CD4-positive, alpha-beta memory T cell (primary cell): ENCODE results near the gene TMC2. TPM values are rescaled to one million over a fixed set of nuclear protein-coding genes. Genes with fewer than 3 reads are reported as not detected.

Experiments used
- CTCF ChIA-PET: fragments of 350-600 bp; sonication (Branson Sonifier 250); formaldehyde crosslinking; loops from one replicate; lab custom pipeline; 2021; ENCODE audit warnings: inconsistent platforms; ENCODE audit not compliant: partially characterized antibody; lab: Charles Lee
- POLR2A ChIA-PET: fragments of 350-600 bp; sonication (Branson Sonifier 250); formaldehyde crosslinking; loops from one replicate; lab custom pipeline; 2021; ENCODE audit not compliant: partially characterized antibody; lab: Charles Lee
- DNase-seq, 5 donors: peaks; one replicate each; pipeline versions ENCODE4 v3.0.0 to v3.0.0-alpha.2; 2020 to 2022; ENCODE audit warnings: mixed read lengths in 1 of 5
- H3K27ac ChIP-seq: one replicate; pipeline ENCODE4 v1.7.0; 2013; ENCODE audit warnings: low read depth, low read length
- H3K27me3 ChIP-seq: 2 replicates; pipeline ENCODE4 v1.7.0; 2013; ENCODE audit warnings: mild to moderate bottlenecking, low read length, moderate library complexity; ENCODE audit not compliant: insufficient read depth
- H3K36me3 ChIP-seq: 2 replicates; pipeline ENCODE4 v1.7.0; 2013; ENCODE audit warnings: mild to moderate bottlenecking, low read length, moderate library complexity; ENCODE audit not compliant: insufficient read depth
- H3K4me1 ChIP-seq: 2 replicates; pipeline ENCODE4 v1.7.0; 2013; ENCODE audit warnings: mild to moderate bottlenecking, low read length, moderate library complexity; ENCODE audit not compliant: insufficient read depth
- H3K4me3 ChIP-seq, 2 donors: one replicate each; pipeline ENCODE4 v1.7.0; 2013; ENCODE audit warnings: low read length in 2 of 2, mild to moderate bottlenecking in 1 of 2
- H3K9me3 ChIP-seq, 2 donors: one replicate each; pipeline ENCODE4 v1.7.0; 2013; ENCODE audit warnings: low read length in 2 of 2, control low read depth in 1 of 2; ENCODE audit not compliant: control insufficient read depth in 1 of 2
- H3K27ac Mint-ChIP-seq, 7 donors: one replicate each; pipeline ENCODE4 v1.8.0; 2020 to 2021; ENCODE audit warnings: mixed read lengths in 7 of 7, mild to moderate bottlenecking in 6 of 7, inconsistent platforms in 3 of 7, moderate library complexity in 3 of 7
- H3K27me3 Mint-ChIP-seq, 2 donors: one replicate each; pipeline ENCODE4 v1.8.0; 2020 to 2021; ENCODE audit warnings: mixed read lengths in 2 of 2
- H3K36me3 Mint-ChIP-seq, 2 donors: one replicate each; pipeline ENCODE4 v1.8.0; 2020 to 2021; ENCODE audit warnings: mixed read lengths in 2 of 2, inconsistent platforms in 1 of 2, mild to moderate bottlenecking in 1 of 2
- H3K4me1 Mint-ChIP-seq, 4 donors: one replicate each; pipeline ENCODE4 v1.8.0; 2020 to 2021; ENCODE audit warnings: mixed read lengths in 4 of 4, mild to moderate bottlenecking in 1 of 4
- H3K4me3 Mint-ChIP-seq, 8 donors: one replicate each; pipeline ENCODE4 v1.8.0; 2020 to 2021; ENCODE audit warnings: mixed read lengths in 8 of 8, mild to moderate bottlenecking in 7 of 8, moderate library complexity in 6 of 8, inconsistent platforms in 3 of 8
- H3K9me3 Mint-ChIP-seq, 8 donors: one replicate each; pipeline ENCODE4 v1.8.0; 2020 to 2021; ENCODE audit warnings: mixed read lengths in 8 of 8, mild to moderate bottlenecking in 5 of 8, inconsistent platforms in 3 of 8, moderate library complexity in 1 of 8
- intact Hi-C: fragments of 100-400 bp; cut with micrococcal nuclease; formaldehyde crosslinking; loops from one replicate; pipeline ENCODE4 v1.15.1; 2023
- polyA plus RNA-seq, 2 donors: library from polyadenylated mRNA; unstranded; fragments of 300-500 nt; fragmentation: Illumina TruSeq; gene quantifications; one replicate each; pipeline ENCODE4 v1.2.3, GENCODE V29; 2021
- total RNA-seq, 2 experiments: library from RNA; stranded (reverse); gene quantifications; one replicate each; pipeline ENCODE4 v1.2.3, GENCODE V29; 2021

The TMC2 gene
- total and polyA plus RNA-seq, 4 experiments from 2014 or later, result not detected

DNA sequence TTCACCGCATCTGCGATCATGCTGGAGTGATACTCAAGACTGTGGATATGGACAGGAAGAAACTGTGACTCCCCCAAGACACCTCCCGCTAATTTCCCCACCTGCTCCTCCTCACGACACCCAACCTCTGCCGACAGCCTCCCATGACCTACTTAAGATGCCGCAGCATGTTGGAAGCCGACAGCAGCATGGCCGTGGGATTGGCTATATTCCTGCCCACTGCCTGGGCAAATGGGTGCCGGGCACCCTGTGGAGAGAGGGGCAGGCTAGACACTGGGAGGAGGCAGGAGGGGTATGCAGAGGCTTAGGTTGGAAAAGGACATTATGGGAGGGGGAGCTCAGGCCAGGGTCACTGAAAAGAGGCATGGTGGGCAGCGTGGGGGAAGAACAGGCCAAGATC is 123.2 kb downstream of the TMC2 start:
- Histone ChIP-seq H3K4me3 (no peak overlapping the region), H3K4me1 (peaks cover 13% of the 10 kb centered on the region), H3K9me3 (no peaks in the 10 kb centered on the region), H3K27ac (no peak overlapping the region), H3K27me3 (no peaks in the 10 kb centered on the region), H3K36me3 (peaks cover 64% of the 10 kb centered on the region)
- ChIA-PET POLR2A (no interaction called here), CTCF (no interaction called here)
- H3K27me3 Mint-ChIP-seq, result no peaks in the 10 kb centered on the region
- H3K36me3 Mint-ChIP-seq, result peaks cover 80 to 84% of the 10 kb centered on the region in 2 donors
- peak overlapping the region in 4 of 7 donors; percentile 50 to 72 (median 66) for H3K27ac Mint-ChIP-seq
- H3K4me1 Mint-ChIP-seq, result peaks cover 22 to 62% (median 35%) of the 10 kb centered on the region in 4 donors
- intact Hi-C loops, result no loop called here
- peak overlapping the region in 1 of 8 donors; percentile 10 for H3K4me3 Mint-ChIP-seq
- peaks cover 0 to 4% (median 0%) of the 10 kb centered on the region in 8 donors for H3K9me3 Mint-ChIP-seq
- no peak for DNase-seq

DNA sequence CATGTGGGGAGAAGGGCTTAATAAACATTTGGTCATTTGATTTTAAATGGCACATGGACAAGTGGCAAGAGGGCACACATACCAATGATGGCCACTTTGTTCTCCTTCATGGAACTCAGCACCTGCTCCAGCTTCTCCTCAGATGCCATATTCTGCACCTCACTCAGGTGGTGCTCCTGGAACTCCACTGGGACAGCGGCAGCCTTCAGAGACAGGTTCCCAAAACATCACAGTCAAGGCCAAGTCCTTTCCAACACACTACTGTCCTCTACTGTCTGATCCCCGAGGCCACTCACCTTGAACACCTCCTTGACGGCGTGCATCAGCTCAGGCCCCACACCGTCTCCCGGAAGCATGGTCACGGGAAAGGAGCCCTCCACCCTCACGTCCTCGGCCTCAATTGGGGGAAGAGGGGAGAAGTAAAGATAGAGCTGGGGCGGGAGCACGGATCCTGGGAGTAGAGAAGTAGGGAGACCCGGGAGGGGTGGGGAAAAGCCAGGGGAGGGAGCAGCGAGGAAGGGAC is 127.1 kb downstream of the TMC2 start:
- H3K36me3 ChIP-seq, result peaks cover 27% of the 10 kb centered on the region
- Mint-ChIP-seq H3K4me1 (peaks cover 18 to 39% (median 26%) of the 10 kb centered on the region in 4 donors), H3K27ac (peak overlapping the region; percentile 90 to 100 (median 98)), H3K9me3 (peaks cover 0 to 5% (median 0%) of the 10 kb centered on the region in 8 donors), H3K4me3 (peak overlapping the region; percentile 87 to 98 (median 94)), H3K36me3 (peaks cover 41 to 45% of the 10 kb centered on the region in 2 donors), H3K27me3 (no peaks in the 10 kb centered on the region)
- ChIA-PET CTCF (interaction anchor here (0.8 to 1.6 kb wide), 3 partner anchors 10 to 14 kb away, joined by 3 to 8 read pairs (median 5); no protein-coding TSS in a partner anchor), POLR2A (interaction anchor here (0.5 to 5.8 kb wide), 15 partner anchors 10 to 1532 kb away, joined by 3 to 180 read pairs (median 5); partner anchors contain the start of genes NOP56, PCED1A, SNRPB and VPS16)
- peak overlapping the region; percentile 57 to 93 for H3K4me3 ChIP-seq
- H3K4me1 ChIP-seq, result peaks cover 13% of the 10 kb centered on the region
- H3K27me3 ChIP-seq, result no peaks in the 10 kb centered on the region
- no peak for DNase-seq
- intact Hi-C loops, result loop anchor here (5.0 kb wide), 1 partner anchor 179 kb away; the partner anchor contains the start of genes PCED1A and VPS16
- no peaks in the 10 kb centered on the region for H3K9me3 ChIP-seq
- peak overlapping the region; percentile 83 for H3K27ac ChIP-seq

DNA sequence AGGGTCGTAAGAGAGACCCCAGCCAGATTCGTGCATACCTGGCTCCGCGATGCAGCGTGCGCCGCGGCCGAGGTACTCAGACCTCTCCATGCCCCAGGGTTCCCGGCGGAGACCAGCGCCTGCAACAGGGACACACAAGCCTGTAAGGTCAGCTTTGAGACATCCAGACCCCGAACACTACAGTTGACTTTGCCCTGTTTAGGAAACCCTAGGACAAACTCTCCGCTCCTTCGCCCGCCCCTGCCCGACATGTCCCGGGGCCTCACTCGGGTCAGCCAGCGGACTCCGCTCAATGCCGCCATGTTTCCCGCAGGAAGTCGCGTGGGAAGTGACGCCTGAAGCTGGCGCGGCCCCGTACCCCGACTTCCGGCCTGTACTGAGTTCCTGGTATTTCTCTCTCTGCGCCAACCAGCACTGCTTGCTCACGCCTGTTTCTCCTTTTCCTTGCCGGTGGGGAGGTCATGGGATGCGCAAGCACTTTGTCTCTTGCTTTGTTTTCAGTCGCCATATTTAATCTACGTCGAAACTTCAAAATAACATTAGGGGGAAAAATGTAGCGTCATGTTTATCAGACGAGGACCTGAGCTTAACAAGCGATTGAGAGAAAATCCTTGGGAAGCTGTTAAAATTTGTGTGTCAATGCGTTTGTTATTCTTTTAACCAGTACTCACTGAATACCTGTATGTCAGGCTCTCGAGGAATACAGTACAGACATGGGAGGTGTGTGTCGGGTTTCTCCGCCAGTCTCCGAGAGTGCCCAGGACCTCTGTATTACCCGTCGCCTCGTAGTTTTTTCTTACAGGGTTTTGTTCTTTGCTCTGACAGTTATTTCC is 127.7 kb downstream of the TMC2 start, which contains the start of gene IDH3B:
Gene IDH3B (minus strand): TSS at position 330 of the 833 bp plus-strand sequence. CDS start 28 bp downstream, at position 302.
- Mint-ChIP-seq H3K9me3 (peaks cover 0 to 6% (median 0%) of the 10 kb centered on the region in 8 donors), H3K27ac (peak within 1 kb of the TSS; percentile 91 to 100 (median 98)), H3K4me3 (peak within 1 kb of the TSS; percentile 87 to 98 (median 94)), H3K4me1 (peaks cover 17 to 32% (median 25%) of the 10 kb centered on the region in 4 donors), H3K36me3 (peaks cover 35 to 38% of the 10 kb centered on the region in 2 donors), H3K27me3 (no peaks in the 10 kb centered on the region)
- peaks cover 20% of the 10 kb centered on the region for H3K36me3 ChIP-seq
- peak within 1 kb of the TSS; percentile 83 for H3K27ac ChIP-seq
- H3K27me3 ChIP-seq, result no peaks in the 10 kb centered on the region
- POLR2A ChIA-PET, result interaction anchor here (0.5 to 5.8 kb wide), 25 partner anchors 9 to 1532 kb away, joined by 3 to 180 read pairs (median 4); partner anchors contain the start of genes NOP56, PCED1A, PTPRA and SNRPB
- H3K4me3 ChIP-seq, result peak within 1 kb of the TSS; percentile 57 to 93
- H3K4me1 ChIP-seq, result peaks cover 13% of the 10 kb centered on the region
- DNase-seq, result peak; percentile 90 to 95 (median 91)
- H3K9me3 ChIP-seq, result no peaks in the 10 kb centered on the region
- intact Hi-C loops, result loop anchor here (1.0 to 5.0 kb wide), 2 partner anchors 12 to 178 kb away; partner anchors contain the start of genes NOP56, PCED1A and VPS16
- CTCF ChIA-PET, result interaction anchor here (1.3 to 1.7 kb wide), 4 partner anchors 9 to 139 kb away, joined by 5 to 8 read pairs (median 6); no protein-coding TSS in a partner anchor

DNA sequence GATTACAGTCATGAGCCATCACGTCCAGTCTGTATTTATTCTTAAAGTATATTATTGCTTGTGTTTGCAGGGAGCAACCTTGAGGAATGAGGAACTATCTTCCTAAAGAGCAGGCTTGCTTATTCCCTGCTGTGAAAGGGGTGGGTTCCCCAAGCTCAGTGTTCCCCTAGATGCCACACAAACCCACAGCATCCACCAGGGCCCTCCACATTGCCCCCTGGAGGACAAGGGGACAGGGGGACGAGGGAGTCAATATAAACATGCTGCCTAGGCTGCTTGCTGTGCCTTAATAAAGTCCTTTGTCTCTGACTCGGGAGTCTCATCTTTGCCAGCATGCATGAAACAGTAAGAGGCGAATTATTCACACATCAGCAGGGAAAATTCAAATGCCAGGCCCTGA is 135.6 kb downstream of the TMC2 start:
- Mint-ChIP-seq H3K36me3 (no peaks in the 10 kb centered on the region), H3K27ac (no peak overlapping the region)
- intact Hi-C loops, result no loop called here

DNA sequence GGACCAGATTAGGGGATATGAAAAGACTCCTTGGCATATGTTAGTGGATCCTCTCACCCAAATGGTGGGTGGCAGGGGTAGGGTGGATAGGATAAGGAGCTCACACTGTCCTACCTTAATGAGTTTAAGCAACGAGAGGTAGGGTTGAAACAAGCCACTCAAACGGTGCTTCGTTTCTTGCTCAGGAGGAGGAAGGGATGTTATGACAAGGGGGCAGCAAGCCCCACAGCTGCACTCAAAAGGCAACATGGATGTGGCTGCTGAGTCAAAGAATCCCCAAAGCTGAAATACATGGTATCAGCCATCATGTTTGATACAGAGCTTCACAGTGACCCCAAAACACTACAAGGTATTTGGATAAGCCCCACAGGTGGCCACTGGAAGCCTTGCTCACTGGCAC is 136.1 kb downstream of the TMC2 start:
- POLR2A ChIA-PET, result interaction anchor here (1.2 kb wide), 1 partner anchor 8 kb away, joined by 5 read pairs; no protein-coding TSS in a partner anchor
- no peaks in the 10 kb centered on the region for H3K4me1 Mint-ChIP-seq

More for the DNA sequence above, 135.6 kb downstream of the TMC2 start:
- CTCF ChIA-PET, result interaction anchor here (1.1 kb wide), 1 partner anchor 16 kb away, joined by 3 read pairs; no protein-coding TSS in a partner anchor
- no peaks in the 10 kb centered on the region for H3K27me3 Mint-ChIP-seq
- Histone ChIP-seq H3K4me3 (no peak overlapping the region), H3K27me3 (no peaks in the 10 kb centered on the region), H3K4me1 (no peaks in the 10 kb centered on the region), H3K9me3 (no peaks in the 10 kb centered on the region), H3K27ac (no peak overlapping the region), H3K36me3 (no peaks in the 10 kb centered on the region)
- no peaks in the 10 kb centered on the region for H3K4me1 Mint-ChIP-seq
- DNase-seq, result no peak
- POLR2A ChIA-PET, result interaction anchor here (1.2 kb wide), 1 partner anchor 8 kb away, joined by 5 read pairs; no protein-coding TSS in a partner anchor
- peaks cover 0 to 2% (median 0%) of the 10 kb centered on the region in 8 donors for H3K9me3 Mint-ChIP-seq
- H3K4me3 Mint-ChIP-seq, result no peak overlapping the region

DNA sequence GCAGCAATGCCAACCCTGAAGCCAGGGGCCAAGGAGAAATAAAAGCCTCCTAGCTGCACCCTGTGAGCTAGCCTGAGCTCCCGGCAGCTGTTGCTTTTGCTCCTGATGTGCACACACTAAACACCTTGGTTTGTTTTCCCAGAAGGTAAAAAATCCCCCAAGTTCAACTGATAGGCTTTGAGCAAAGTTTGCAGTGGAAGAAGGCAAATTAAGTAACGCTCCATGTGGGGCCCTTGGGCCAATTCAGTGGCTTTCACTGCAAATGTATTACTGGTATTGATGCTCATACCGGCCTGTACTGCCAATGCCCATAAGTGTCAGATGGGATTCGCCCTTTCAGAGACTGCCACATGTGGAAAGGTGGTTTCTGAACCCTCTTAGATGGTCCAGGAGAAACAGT is 137.1 kb downstream of the TMC2 start:
- H3K4me1 ChIP-seq, result no peaks in the 10 kb centered on the region
- intact Hi-C loops, result no loop called here
- no peaks in the 10 kb centered on the region for H3K4me1 Mint-ChIP-seq
- CTCF ChIA-PET, result interaction anchor here (1.0 to 1.2 kb wide), 3 partner anchors 9 to 193 kb away, joined by 3 to 8 read pairs (median 4); partner anchors contain the start of gene IDH3B
- no peaks in the 10 kb centered on the region for H3K36me3 ChIP-seq
- H3K27ac ChIP-seq, result no peak overlapping the region
- H3K27me3 Mint-ChIP-seq, result peaks cover 0 to 3% of the 10 kb centered on the region in 2 donors
- no peaks in the 10 kb centered on the region for H3K9me3 ChIP-seq
- H3K4me3 Mint-ChIP-seq, result no peak overlapping the region
- no peak overlapping the region for H3K27ac Mint-ChIP-seq
- POLR2A ChIA-PET, result interaction anchor here (0.7 to 1.6 kb wide), 3 partner anchors 9 to 19 kb away, joined by 5 to 7 read pairs (median 7); partner anchors contain the start of gene IDH3B
- H3K9me3 Mint-ChIP-seq, result peaks cover 0 to under 1% (median 0%) of the 10 kb centered on the region in 8 donors
- DNase-seq, result no peak
- H3K4me3 ChIP-seq, result no peak overlapping the region
- no peaks in the 10 kb centered on the region for H3K36me3 Mint-ChIP-seq
- no peaks in the 10 kb centered on the region for H3K27me3 ChIP-seq

More for the DNA sequence above, 136.1 kb downstream of the TMC2 start:
- Mint-ChIP-seq H3K27me3 (no peaks in the 10 kb centered on the region), H3K36me3 (no peaks in the 10 kb centered on the region), H3K9me3 (peaks cover 0 to 2% (median 0%) of the 10 kb centered on the region in 8 donors), H3K27ac (no peak overlapping the region), H3K4me3 (no peak overlapping the region)
- intact Hi-C loops, result no loop called here
- no peak overlapping the region for H3K27ac ChIP-seq
- H3K9me3 ChIP-seq, result no peaks in the 10 kb centered on the region
- no peaks in the 10 kb centered on the region for H3K4me1 ChIP-seq
- H3K27me3 ChIP-seq, result no peaks in the 10 kb centered on the region
- CTCF ChIA-PET, result interaction anchor here (0.7 to 1.1 kb wide), 2 partner anchors 14 to 15 kb away, joined by 3 read pairs; no protein-coding TSS in a partner anchor
- H3K4me3 ChIP-seq, result no peak overlapping the region
- no peaks in the 10 kb centered on the region for H3K36me3 ChIP-seq
- no peak for DNase-seq
